ENCODE data around the gene OR52N2. TPM values are rescaled to one million over a fixed set of nuclear protein-coding genes. Genes with fewer than 3 reads are reported as not detected.

OR52N2 gene
- polyA plus RNA-seq, 1 of the 3 experiments (the other 2 are of a cell fraction), result not detected

DNA sequence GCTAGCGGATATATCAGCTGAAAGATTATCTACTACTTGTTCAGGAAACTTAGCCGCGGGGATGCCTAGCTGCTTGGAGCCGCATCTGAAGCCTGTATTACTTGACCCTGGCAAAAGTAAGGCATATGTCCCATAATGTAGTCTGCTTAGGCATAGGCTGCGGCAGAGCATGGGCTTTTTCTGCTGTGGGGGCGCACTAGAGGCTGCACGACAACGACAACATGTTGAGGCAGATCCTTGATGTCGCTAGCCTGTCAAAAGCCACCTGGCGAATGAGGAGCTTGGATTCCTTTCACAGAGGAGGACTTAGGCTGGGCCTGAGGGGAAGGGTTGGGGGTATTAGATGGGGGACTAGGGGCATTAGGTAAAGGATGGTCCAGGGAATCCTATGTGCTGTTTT lies 1.1 kb upstream of the OR52N2 start:
- no peak overlapping the region for H3K9ac ChIP-seq
- ChIA-PET CTCF (interaction anchor here (0.7 to 1.4 kb wide), 2 partner anchors 185 to 332 kb away, joined by 4 read pairs; no protein-coding TSS in a partner anchor), POLR2A (no interaction called here)
- H3K79me2 ChIP-seq (ENCODE audit: insufficient read depth), result no peaks in the 10 kb centered on the region
- peaks cover 0 to 4% of the 10 kb centered on the region in 2 experiments; a peak in 1 of 4 replicates for H3K4me1 ChIP-seq (ENCODE audit: control insufficient read depth in 1 of 2, insufficient read depth in 2 of 2, low read depth in 1 of 2, low read length in 1 of 2)
- no peak overlapping the region for H3K4me3 ChIP-seq (ENCODE audit: low read depth in 2 of 2, low read length in 1 of 2)
- H3K9me2 ChIP-seq, result no peaks in the 10 kb centered on the region
- peaks cover 38% of the 10 kb centered on the region; the same call in 1 of the 2 replicates for H3K27me3 ChIP-seq (ENCODE audit: insufficient read depth)
- no peak overlapping the region for H2AFZ ChIP-seq (ENCODE audit: low read depth)
- no peaks in the 10 kb centered on the region for H3K36me3 ChIP-seq (replicated peaks in 1 of 2; ENCODE audit: control insufficient read depth in 1 of 2, insufficient read depth in 2 of 2, low read length in 1 of 2)
- no peak overlapping the region for H3K27ac ChIP-seq (ENCODE audit: low read depth in 2 of 2, low read length in 1 of 2)
- H4K20me1 ChIP-seq (ENCODE audit: insufficient read depth), result no peaks in the 10 kb centered on the region
- 34% methylated on average over 8 of the region's 10 CpGs for WGBS (ENCODE audit: low lambda C conversion rate)
- DNase-seq, result no peak
- TF ChIP-seq NRF1 (IDR thresholded peaks at IDR 0.05; ENCODE audit: low read depth, low read length) (no peak), ELF1 (IDR thresholded peaks at IDR 0.05) (no peak), SMC3 (IDR thresholded peaks at IDR 0.05; ENCODE audit: low read depth, low read length) (no peak), EP300 (IDR thresholded peaks at IDR 0.05; ENCODE audit: borderline replicate concordance in 1 of 2, low read depth in 1 of 2, low read length in 1 of 2) (no peak), JUND (IDR thresholded peaks at IDR 0.05) (no peak), MXI1 (IDR thresholded peaks at IDR 0.05; ENCODE audit: low read depth, low read length) (no peak), USF2 (IDR thresholded peaks at IDR 0.05; ENCODE audit: borderline replicate concordance, low read depth, low read length) (no peak)
- no peaks in the 10 kb centered on the region for H3F3A ChIP-seq (replicated peaks; ENCODE audit: insufficient read depth)
- H3K4me2 ChIP-seq, result no peak overlapping the region
- H3K9me3 ChIP-seq, result no peaks in the 10 kb centered on the region

DNA sequence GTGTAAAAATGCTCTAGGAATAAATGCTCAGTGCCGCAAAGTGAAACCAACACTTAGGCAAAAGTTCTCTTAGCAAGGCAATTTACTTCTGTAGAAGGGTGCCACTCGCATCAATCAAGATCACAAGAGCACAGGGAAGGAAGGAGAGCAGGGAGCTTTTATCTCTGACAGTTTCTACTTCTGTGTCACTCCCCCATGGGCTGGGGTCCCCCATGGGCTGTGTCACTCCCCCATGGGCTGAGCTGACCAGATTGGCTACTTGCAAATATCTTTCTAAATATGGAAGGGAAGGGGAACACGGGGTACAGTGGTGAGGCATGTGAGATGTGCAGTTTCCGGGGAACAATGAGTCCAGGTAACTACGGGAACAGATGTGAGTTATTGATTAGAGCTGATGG lies 397 bp downstream of the OR52N2 start:
- WGBS (ENCODE audit: low lambda C conversion rate), result under 1% methylated on average over 5 of the region's 5 CpGs
- H3K4me2 ChIP-seq, result peak overlapping the region; percentile 84

More for the DNA sequence above, 397 bp downstream of the OR52N2 start:
- Histone ChIP-seq H3K27ac (ENCODE audit: low read depth in 2 of 2, low read length in 1 of 2) (no peak overlapping the region), H3K4me3 (ENCODE audit: low read depth in 2 of 2, low read length in 1 of 2) (peak overlapping the region; percentile 39 to 68), H3K4me1 (ENCODE audit: control insufficient read depth in 1 of 2, insufficient read depth in 2 of 2, low read depth in 1 of 2, low read length in 1 of 2) (peaks cover 0 to 4% of the 10 kb centered on the region in 2 experiments; a peak in 1 of 4 replicates), H3K9ac (no peak overlapping the region), H4K20me1 (ENCODE audit: insufficient read depth) (no peaks in the 10 kb centered on the region), H3K79me2 (ENCODE audit: insufficient read depth) (no peaks in the 10 kb centered on the region), H3K9me3 (no peaks in the 10 kb centered on the region), H2AFZ (ENCODE audit: low read depth) (peak overlapping the region; percentile 31; the same call in 1 of the 2 replicates), H3K36me3 (replicated peaks in 1 of 2; ENCODE audit: control insufficient read depth in 1 of 2, insufficient read depth in 2 of 2, low read length in 1 of 2) (no peaks in the 10 kb centered on the region), H3F3A (replicated peaks; ENCODE audit: insufficient read depth) (no peaks in the 10 kb centered on the region), H3K27me3 (ENCODE audit: insufficient read depth) (peaks cover 41% of the 10 kb centered on the region; the same call in 1 of the 2 replicates), H3K9me2 (no peaks in the 10 kb centered on the region)
- no peak for DNase-seq
- ChIA-PET CTCF (interaction anchor here (0.9 to 1.0 kb wide), 3 partner anchors 8 to 332 kb away, joined by 3 to 4 read pairs (median 3); no protein-coding TSS in a partner anchor), POLR2A (no interaction called here)
- TF ChIP-seq RFX5 (IDR thresholded peaks at IDR 0.05; ENCODE audit: low read length), result no peak
- TF ChIP-seq, protein P1, sequence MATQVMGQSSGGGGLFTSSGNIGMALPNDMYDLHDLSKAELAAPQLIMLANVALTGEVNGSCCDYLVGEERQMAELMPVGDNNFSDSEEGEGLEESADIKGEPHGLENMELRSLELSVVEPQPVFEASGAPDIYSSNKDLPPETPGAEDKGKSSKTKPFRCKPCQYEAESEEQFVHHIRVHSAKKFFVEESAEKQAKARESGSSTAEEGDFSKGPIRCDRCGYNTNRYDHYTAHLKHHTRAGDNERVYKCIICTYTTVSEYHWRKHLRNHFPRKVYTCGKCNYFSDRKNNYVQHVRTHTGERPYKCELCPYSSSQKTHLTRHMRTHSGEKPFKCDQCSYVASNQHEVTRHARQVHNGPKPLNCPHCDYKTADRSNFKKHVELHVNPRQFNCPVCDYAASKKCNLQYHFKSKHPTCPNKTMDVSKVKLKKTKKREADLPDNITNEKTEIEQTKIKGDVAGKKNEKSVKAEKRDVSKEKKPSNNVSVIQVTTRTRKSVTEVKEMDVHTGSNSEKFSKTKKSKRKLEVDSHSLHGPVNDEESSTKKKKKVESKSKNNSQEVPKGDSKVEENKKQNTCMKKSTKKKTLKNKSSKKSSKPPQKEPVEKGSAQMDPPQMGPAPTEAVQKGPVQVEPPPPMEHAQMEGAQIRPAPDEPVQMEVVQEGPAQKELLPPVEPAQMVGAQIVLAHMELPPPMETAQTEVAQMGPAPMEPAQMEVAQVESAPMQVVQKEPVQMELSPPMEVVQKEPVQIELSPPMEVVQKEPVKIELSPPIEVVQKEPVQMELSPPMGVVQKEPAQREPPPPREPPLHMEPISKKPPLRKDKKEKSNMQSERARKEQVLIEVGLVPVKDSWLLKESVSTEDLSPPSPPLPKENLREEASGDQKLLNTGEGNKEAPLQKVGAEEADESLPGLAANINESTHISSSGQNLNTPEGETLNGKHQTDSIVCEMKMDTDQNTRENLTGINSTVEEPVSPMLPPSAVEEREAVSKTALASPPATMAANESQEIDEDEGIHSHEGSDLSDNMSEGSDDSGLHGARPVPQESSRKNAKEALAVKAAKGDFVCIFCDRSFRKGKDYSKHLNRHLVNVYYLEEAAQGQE (IDR thresholded peaks at IDR 0.05; ENCODE audit: low read depth, low read length), result no peak
- no peak for TF ChIP-seq RAD21 (IDR thresholded peaks at IDR 0.05; ENCODE audit: low read length)

Data from SK-N-SH (cell line).